ENCODE results near the gene ALDH1L2.

The ALDH1L2 gene

DNA sequence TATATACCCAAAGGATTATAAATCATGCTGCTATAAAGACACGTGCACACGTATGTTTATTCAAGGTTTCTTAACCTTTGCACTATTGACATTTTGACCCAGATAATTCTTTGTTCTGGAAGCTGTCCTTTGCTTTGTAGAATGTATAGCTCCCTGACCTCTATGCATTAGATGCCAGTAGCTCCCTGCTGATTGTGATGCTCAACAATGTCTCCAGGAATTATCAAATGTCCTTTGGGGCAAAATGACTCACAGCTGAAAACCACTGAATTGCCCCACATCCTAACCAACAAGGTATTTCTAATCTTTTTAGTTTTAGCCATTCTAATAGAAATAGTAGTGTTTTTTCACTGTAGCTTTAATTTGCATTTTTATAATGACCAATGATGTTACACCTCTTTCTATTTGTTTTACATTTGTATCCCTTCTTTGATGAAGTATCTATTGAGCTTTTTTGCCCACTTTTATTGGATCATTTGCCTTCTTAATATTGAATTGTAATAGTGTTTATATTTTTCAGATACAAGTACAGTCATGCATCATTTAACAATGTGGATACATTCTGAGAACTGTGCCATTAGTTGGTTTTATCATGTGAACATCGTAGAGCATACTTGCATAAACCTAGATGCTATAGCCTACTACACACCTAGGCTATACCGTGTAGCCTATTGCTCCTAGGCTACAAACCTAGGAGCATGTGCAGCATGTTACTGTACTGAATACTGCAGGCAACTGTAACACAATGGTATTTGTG is 108.5 kb downstream of the ALDH1L2 start:
- DNase-seq: no peak

DNA sequence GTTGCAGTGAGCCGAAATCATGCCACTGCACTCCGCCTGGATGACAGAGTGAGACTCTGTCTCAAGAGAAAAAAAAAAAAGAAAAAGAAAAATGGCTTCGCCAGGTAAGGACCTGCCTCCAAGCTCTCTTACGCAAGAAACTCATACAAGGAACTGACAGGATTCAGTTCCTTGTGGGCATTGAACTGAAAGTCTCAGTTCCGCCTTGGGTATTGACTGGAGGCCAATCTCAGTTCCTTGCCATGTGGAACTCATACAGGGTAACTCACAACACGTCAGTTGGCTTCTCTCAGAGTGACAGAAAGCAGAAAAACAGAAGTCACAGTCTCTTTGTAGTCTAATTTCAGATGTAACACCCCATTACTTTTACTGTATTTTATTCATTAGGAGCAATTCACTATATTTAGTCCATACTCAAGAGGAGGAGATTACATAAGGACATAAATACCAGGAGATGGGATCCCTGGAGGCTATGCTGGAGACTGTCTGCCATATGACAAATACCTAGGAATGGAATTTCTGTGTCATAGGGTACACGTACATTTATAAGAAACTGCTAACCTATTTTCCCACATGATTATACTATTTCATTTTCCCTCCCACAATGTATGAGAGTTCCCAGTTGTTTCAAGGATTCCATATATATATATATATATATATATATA is 109.5 kb downstream of the ALDH1L2 start:
- no peak for DNase-seq

- no peak for DNase-seq
These were observed 111.0 kb downstream of the ALDH1L2 start for GRCh38 chr12:104973250-104973649.

GRCh38 chr12:104971306-104971705 is 113.0 kb downstream of the ALDH1L2 start:
- no peak for DNase-seq
